Left ventricle myocardium superior (tissue), 1 donor: ENCODE results near the gene NUP188. TPM values are rescaled to one million over a fixed set of nuclear protein-coding genes. Genes with fewer than 3 reads are reported as not detected.
"Not testable (repeated sequence)": the region's sequence is repeated elsewhere in the genome, so short reads cannot be mapped to it uniquely, and the experiment has no call there.

Experiments
- ATAC-seq: fragments of 200-7000 bp; cut with Tn5 transposase; one replicate; pipeline ENCODE4 v1.9.1; 2020; ENCODE audit warnings: mild to moderate bottlenecking, moderate library complexity
- DNase-seq: peaks from one replicate; pipeline ENCODE4 v3.0.0-alpha.2; 2020
- intact Hi-C: fragments of 100-400 bp; cut with micrococcal nuclease; formaldehyde crosslinking; loops from one replicate; pipeline ENCODE4 v1.11.0; 2022
- total RNA-seq: library from RNA; stranded (reverse); fragmentation: NEBNext Ultra II Directional; extraction: Animal tissue kit (Norgen Biotek cat#: 25700); gene quantifications from one replicate; pipeline ENCODE4 v1.2.1, GENCODE V29; 2021
- donor health status: DM: no; HTN: yes; CAD: no; lungs with severe emphysema.

NUP188 gene
- total RNA-seq, 1 donor from 2014 or later, result 17.4 TPM

DNA sequence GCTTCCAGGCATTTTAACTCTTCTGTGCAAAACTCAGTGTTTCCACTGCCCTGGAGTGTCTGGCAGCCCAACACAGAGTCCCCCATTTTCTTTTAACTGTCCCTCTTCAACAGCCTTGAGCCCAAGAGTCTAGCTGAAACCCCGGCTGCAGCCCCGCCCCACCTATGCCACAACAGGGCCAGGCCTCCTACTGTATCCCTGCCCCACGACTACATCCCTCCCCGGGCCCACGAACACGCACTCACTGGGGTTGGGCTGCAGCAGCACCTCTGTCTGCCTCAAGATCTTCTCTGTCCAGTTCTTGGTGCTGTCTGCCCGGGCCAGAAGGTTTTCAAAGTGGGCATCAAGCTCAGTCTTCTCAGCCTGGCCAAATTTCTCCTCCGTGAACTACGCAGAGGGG is 74.5 kb downstream of the NUP188 start:
- DNase-seq, result no peak
- intact Hi-C loops, result no loop called here
- ATAC-seq, result no peak

DNA sequence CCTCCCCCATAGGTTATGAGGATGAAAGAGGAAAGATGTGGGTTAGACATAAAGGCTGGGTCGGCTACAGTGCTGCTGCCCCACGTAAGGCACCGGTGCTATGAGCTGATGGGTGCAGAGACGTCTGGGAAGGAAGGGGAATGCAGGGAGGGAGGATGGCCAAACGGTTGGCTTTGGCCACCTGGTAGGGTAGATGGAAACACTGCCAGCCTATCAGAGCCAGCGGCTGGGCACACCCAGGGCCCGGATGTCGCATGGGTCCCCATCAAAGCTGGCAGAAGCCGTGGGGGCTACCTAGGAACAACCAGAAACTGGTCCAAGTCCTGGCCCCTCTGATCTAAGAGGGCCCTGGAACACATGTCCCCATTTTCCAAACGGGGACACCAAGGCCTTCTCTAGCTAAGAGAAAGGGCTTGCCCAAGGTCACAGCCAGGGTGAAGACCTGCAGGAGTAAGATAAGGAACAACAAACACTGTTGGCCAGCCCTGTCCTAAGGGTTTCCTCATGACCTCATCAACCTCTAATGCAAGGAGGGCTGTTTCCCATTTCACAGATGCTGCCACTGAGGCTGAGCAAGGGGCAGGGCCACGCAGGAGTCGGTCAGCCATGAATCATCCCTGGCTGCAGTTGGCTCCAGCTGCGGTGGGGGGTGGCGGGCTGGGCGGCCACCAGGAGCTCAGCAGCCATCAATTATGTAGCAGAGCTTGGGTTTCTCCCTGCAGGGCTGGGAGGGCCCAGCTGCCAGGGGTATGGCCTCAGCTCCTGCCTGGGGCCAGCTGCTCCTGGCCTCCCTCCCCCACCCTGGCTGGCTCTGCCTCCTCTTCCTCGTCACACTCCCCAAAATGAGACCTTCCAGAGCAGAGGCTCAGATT is 75.8 kb downstream of the NUP188 start:
- DNase-seq, result peak; percentile 63

DNA sequence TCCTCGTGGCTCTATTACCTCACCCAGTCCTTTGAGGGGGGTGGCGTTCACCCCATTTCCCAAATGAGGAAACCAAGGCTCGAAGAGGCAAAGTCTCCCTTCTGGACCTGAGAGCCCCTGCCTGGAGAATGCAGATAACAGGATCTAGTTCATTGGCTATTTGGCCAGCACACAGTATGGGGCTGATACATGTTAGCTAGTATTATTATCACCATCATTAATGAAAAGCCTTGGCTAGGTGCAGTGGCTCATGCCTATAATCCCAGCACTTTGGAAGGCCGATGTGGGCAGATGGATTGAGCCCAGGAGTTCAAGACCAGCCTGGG is 76.4 kb downstream of the NUP188 start:
- ATAC-seq, result no peak
- intact Hi-C loops, result no loop called here
- DNase-seq, result no peak

More for the DNA sequence above, 75.8 kb downstream of the NUP188 start:
- ATAC-seq, result peak; percentile 5
- intact Hi-C loops, result no loop called here

DNA sequence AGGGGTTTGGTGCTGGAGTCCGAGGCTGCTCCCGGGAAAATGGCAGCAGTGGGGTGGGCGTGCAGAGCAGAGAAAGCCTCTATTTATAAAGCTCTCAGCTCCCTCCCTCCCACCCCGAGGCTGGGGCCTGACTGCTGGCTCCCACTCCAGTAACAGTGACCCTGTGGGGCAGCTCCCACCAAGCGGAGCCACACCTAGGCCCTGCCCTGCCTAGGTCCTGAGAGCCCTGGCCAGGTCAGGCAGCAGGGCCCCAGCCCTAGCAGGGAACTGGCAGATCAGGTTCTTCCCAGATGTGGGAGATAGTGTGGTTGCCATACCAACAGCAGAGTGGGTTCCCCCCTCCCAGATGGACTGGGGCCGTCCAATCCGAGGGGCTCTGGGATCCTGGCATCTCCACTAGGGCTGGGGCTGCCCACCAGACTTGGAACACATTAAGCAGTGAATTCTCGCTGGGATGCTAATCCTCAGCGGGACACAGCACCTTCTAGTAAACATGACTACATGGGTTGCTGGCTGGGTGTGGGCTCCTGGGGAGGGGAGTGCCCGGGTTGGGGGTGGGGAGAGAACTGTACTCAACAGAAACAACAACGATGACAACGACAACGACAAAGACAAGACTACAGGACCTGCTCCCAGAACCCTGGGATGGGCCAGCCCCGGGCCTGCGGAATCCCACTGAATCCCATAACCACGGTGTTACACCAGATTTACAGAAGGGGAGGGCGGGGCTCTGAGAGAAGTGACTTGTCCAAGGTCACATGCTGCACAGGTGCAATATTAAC is 79.1 kb downstream of the NUP188 start:
- ATAC-seq, result no peak
- DNase-seq, result no peak
- intact Hi-C loops, result no loop called here

DNA sequence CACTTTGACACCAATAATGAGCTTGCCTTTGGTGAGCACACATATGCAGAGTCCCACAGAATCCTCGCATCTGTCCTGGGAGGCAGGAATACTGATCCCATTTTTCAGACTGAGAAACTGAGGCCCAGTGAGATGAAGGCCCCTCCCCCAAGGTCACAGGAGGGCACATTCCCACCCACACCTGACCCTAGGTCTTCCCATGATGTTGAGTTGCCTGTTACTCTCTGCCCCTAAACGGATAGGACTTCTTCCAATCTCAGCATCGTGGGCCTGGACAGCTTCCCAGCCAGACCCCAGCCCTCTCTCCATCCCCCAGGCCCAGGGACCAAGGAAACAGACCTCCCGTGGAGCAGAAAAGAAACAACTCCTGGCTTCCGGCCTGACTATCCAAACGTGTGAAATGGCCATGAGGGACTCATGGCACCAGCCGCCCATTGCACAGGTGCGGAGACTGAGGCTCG is 79.8 kb downstream of the NUP188 start:
- intact Hi-C loops, result no loop called here
- ATAC-seq, result no peak
- peak; percentile 46 for DNase-seq

DNA sequence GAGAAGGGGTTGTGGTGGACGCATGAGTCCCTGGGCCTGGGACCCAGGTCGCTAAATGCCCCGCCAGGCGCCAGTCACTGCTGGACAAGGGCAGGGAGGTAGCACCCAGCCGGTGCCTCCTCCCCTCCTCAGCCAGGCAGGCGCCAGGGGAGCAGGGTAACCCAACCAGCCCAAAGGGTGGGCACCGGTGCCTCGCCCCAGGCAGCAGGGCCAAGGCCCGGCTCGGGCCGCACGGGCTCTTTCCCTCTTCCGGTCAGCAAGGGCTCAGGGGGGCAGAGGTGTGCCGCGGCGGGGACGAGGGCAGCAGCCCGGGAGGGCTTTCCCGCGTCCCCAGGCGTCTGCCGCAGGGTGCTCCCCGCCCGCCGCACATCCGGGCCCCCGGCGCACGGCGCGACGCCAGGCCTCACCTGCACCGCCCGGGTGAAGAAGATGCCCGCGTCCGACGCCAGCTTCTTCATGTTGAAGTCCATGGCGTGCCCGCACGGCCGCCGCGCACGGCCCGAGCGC is 80.2 kb downstream of the NUP188 start:
- intact Hi-C loops, result no loop called here
- ATAC-seq (peak; percentile 17), DNase-seq (no peak)

DNA sequence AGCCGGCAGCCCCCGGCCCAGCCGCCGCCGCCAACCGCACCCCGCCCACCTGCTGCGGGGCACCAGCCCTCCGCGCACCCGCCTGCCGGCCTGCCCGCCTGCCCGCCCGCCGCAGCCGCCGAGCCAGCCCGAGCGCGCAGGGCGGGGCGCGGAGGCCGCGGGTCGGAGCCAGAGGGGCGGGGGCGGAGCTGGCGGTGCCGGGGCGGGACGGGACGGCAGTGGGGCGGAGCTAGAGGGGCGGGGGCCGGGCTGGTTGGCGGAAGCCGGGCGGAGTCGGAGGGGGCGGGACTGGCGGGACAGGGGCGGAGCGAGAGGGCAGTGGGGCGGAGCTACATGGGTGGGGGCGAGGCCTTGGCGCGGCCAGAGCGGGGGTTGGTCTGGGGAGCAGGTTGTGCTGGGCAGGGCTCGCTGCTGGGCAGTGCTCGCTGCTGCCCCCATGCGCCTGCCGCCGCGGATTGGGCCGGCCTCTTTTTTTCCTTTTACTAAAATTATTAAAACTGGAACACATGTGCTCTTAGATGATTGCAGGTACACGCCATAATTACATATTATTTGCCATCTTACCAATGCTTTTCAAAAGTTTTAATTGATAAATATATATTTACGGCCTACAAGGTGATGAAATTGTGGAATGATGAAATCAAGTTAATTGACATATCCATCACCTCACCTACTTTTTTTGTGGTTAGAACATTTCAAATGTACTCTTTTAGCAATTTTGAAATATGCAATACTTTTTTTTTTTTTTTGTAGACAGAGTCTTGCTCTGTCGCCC is 80.9 kb downstream of the NUP188 start, which contains the start of gene SH3GLB2:
Gene SH3GLB2 (minus strand): TSS at position 140 of the 775 bp plus-strand sequence. CDS start 177 bp downstream, outside the sequence.
- ATAC-seq (peak; percentile 96), DNase-seq (peak; percentile 96)
- intact Hi-C loops, result no loop called here

DNA sequence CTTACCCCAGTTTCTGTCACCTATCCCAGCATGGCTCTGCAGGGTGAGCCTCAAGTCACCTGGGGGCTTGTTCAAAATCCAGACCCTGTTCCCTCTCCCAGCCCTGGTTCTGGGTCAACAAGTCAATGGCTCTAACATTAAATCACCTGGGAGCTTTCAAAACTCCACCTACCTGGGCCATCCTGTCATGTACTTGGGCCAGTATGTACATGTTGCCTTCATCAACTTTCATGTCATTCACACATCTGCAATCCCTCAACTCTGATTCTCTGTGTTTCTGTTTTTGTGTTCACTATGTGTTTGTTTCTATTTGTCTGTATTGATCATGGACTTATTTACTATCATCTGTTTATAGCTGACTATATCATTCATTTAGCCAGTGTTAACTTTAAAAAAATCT is 82.7 kb downstream of the NUP188 start:
- intact Hi-C loops, result no loop called here
- no peak for DNase-seq
- ATAC-seq, result no peak

DNA sequence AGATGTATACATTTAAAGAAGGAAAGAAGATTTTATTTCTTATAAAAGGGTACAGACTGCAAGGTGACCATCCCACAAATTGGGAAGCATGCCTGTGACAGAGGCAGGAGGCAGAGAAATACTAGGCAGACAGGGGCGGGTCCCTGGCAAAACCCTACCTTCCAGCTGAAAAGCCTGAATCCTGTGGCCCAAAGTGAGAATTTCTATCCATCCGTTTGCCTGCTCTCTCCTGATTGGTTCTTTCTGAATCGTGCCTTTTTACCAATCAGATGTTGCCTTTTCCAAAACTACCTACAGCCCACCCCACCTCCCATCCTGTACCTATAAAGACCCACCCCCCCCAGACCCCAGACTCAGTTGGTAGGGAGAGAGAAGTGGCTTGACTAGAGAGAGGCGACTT is 84.0 kb downstream of the NUP188 start:
- intact Hi-C loops, result no loop called here
- DNase-seq, result no peak
- no peak for ATAC-seq

DNA sequence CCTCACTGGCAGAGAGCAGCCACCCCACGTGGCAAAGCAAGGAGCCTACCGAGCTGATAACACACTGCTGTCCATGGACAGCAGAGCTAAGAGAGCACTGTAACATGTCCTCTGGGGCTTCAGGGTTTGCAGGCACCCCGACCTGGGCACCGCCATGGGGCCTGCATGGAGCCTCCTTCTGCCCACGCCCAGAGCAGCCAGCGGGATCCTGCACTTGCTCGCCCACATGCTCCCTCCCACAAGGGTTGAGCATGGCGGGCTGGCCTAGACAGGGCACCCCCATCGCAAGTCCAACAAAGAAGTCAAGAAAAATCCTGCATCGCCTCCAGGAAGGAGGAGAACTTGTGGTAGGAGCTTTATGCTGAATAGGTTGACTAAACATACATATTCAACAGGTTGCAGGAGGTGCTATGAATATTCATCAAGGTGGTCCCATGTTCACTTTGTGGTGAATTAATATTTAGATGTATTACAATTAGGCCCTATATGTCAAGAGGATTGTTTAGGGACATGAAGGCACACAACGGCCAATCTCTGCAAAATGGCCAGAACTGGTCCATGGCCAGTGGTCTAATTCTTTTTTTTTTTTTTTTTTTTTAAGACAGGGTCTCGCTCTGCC is 85.2 kb downstream of the NUP188 start:
- no peak for ATAC-seq
- no peak for DNase-seq
- intact Hi-C loops, result no loop called here

DNA sequence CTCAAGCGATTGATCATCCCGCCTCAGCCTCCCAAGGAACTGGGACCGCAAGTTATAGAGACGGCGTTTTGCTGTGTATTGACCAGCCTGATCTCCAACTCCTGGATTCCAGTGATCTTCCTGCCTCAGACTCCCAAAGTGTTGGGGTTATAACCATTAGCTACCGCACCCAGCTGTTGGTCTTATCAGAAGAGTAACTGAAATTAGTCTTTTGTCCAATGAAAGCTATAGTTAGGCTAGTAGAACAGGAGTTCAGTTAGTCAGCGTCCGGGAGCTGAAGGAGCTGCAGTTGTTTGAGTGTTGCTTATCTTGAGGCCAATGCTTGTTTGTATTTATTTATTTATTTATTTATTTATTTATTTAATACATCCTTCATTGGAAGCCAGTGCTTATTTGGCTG is 85.7 kb downstream of the NUP188 start:
- ATAC-seq, result no peak
- DNase-seq, result no peak
- intact Hi-C loops, result no loop called here

DNA sequence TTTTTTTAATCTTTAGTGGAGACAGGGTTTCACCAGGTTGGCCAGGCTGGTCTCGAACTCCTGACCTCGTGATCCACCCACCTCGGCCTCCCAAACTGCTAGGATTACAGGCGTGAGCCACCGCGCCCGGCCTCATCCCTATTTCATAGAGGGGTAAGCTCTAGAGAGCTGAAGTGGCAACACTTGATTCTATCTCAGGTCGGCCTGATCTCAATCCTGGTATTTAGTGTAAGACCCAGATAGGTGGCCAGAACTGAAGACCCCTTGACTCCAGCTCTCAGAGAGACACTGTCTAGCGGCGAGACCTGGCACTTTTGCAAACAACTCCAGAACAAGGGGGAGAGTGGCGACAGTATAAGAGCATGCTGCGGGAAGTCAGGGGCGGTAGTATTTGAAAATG is 88.3 kb downstream of the NUP188 start:
- intact Hi-C loops, DNase-seq: not testable (repeated sequence)
- peak; percentile 17 for ATAC-seq

DNA sequence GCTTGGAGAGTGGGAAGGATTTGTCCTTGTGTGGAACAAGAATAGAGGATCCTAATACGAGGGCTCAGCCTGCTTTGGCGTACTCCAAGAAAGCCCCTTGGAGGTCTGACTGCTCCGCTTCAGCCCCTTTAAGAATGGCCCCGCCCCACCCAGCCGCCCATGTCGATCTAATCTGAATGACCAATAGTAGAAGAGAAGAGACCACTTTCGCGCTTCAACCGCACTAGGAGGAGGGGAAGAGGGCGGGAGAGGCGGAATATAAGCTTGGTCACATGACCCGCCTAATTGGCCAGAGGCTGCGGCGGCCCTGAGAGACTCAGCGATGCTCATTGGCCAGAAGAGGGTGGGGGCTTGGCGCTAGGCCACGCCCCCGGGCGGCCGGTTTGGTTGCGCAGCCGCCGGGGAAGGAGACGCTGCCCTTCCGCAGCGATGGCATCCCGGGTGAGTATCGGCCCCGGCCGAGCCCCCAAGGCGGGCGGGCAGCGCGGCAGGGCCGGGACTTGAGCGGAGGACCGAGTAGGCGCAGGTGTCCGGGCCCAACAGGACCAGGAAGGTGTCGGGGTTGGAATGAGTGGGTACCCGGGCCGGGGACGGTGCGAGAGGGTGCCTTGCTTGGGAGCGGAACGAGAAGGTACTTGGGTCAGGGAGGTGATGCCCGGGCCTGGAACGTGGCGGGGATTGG is 88.9 kb downstream of the NUP188 start, which contains the start of gene MIGA2:
Gene MIGA2 (plus strand): TSS at position 386 of the 682 bp plus-strand sequence. CDS start 3,969 bp downstream, outside the sequence.
- peak; percentile 98 for DNase-seq
- ATAC-seq, result peak; percentile 96
- intact Hi-C loops, result no loop called here

DNA sequence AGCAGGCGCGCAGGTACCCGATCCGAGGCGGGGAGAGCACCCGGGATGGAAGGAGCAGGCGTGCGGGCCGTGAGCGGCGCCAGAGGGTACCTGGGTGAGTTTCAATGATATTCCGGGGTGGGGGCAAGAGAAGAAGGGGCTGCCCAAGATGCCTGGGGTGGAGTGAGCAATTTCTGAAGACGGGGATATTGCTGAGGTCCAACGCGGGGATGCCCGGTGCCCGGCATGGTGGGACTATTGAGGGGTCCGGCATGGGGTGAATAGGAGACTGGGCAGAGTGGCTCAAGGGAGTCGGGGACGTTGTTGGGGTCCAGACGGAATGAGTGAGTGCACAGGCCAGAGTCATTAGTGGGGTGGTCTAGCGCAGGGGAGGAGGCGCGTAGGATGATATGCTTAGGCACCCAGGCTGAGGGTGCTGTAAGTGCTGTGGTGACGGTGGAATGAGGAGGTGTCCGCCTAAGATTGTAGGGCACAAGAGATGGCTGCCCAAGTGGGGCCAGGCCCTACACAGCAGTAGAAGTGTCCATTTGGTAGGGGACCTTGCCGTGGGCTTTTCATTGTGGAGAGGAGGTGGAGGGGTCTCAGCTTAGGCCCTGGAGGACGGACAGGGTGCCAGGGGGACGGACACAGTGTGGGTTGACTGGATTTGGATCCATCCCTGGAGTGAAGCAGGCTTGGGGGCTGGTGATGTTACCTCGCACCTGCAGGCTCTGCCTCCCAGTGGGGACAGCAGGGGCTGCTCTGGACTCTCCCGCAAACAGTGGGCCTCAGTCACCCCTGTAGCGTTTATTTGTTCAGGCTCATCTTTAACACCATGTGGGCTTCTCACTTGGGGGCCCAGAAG is 89.6 kb downstream of the NUP188 start:
- DNase-seq (no peak), ATAC-seq (peak; percentile 2)
- intact Hi-C loops, result no loop called here

DNA sequence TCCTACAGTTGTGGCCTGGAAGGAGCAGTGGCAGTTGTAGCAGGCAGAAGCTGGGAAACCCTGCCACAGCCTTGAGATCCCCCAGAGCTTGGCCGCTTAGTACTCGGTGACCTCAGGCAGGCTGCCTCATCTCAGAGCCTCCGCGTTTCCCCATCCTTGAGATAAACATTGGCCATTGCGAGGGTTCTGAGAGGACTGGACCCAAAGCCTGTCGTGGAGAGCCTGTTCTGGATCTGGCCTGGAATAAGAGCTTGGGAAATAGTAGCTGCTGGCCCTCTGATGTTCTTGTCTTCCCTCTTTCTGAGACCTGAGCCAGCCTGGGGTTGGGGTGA is 90.2 kb downstream of the NUP188 start:
- DNase-seq, result peak; percentile 49
- peak; percentile 4 for ATAC-seq
- intact Hi-C loops, result no loop called here

DNA sequence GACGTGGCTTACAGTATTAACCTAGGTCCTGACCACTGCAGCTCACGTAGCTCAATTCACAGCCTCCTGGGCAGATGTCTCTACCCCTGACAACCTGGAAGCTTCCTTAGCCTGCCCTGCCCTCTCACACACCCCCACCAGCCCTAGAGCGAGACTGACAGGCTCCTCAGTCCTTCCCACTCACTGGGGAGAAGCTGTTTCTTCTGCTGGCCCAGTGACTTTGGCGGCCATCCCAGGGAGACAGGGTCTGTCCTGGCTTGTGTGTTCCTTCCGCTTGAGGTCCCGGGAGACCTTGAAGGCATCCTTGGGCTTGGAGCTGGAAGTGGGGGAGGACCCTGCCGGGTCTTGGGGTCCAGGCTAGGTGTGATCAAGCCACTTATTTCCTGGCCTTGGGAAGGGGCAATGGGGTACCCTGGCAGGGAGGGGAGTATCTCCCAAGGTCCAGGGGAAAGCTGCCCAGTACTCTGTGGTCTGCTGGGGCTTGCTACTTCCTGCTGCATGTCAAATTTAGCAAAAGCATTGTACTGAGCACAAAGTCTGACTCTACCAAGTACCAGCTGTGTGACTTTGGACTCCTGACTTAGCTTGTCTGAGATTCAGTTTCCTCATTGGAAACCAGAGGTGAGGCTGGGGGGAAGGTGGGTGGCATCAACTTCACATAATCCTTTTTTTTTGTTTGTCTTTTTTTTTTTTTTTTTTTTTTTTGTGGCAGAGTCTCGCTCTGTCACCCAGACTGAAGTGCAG is 90.8 kb downstream of the NUP188 start:
- ATAC-seq (peak; percentile 19), DNase-seq (peak; percentile 75)
- intact Hi-C loops, result no loop called here

DNA sequence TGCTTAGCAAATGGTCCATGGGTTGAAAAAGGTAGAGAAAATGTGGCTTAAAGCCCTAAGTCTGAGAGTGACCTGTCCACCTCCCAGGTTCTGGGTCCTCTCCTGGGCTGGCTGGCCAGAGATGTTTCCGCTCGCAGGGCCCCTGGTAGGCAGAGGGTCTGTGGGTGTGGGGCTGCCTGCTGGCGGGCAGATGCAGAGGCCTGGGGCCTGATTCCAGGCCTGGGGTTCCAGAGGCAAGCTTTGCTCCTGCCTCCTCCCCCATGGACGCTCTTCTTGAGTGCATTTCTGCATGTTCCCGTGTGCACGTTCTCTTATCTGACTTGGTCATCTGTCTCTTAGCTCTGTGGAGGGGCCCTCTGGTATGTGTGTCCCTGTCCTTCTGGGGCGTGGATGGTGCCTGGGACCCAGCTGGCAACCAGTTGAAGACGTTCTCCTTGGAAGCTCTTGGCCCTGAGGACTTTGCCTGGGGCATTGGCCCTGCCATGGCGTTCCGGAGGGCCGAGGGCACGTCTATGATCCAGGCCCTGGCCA is 92.7 kb downstream of the NUP188 start:
- ATAC-seq (no peak), DNase-seq (no peak)
- intact Hi-C loops, result no loop called here
